ENCODE results near the gene LRRC4C. TPM values are rescaled to one million over a fixed set of nuclear protein-coding genes. Genes with fewer than 3 reads are reported as not detected.

The LRRC4C gene
- total and polyA plus RNA-seq, 2 donors (not counting 1 experiment from before 2014, with no cell fraction given) = under 0.01 to 0.02 TPM

DNA sequence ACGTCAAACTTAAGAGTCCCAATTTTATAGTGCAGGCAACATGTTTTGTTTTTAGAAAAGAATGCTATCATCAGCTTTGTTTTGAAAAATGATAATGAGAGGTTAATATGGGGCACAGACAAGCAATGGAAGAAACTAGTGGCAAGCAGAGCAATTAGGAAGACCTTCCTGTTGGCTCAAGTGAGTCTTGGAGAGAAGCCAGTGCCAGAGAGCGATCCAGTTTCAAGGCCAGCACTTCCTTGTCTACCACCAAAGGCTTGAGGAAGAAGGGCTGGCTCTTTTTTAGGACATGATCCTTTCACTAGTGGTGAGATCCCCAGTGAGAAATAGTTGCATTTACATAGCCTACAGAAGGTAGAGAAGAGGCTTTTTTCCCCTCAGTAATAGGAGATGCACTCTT is 1340.7 kb downstream of the LRRC4C start:
- TF ChIP-seq EZH2 (IDR thresholded peaks at IDR 0.05; ENCODE audit: low read length, missing control alignments) = no peak
- TF ChIP-seq, protein P1, sequence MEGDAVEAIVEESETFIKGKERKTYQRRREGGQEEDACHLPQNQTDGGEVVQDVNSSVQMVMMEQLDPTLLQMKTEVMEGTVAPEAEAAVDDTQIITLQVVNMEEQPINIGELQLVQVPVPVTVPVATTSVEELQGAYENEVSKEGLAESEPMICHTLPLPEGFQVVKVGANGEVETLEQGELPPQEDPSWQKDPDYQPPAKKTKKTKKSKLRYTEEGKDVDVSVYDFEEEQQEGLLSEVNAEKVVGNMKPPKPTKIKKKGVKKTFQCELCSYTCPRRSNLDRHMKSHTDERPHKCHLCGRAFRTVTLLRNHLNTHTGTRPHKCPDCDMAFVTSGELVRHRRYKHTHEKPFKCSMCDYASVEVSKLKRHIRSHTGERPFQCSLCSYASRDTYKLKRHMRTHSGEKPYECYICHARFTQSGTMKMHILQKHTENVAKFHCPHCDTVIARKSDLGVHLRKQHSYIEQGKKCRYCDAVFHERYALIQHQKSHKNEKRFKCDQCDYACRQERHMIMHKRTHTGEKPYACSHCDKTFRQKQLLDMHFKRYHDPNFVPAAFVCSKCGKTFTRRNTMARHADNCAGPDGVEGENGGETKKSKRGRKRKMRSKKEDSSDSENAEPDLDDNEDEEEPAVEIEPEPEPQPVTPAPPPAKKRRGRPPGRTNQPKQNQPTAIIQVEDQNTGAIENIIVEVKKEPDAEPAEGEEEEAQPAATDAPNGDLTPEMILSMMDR (conservative IDR thresholded peaks at IDR 0.05 in 1 of 2, IDR thresholded peaks at IDR 0.05 in 1 of 2; ENCODE audit: low read depth in 1 of 2, low read length in 2 of 2) = no peak
- Histone ChIP-seq H3K4me3 (replicated peaks in 1 of 4; ENCODE audit: control extremely low read depth in 1 of 4, insufficient read depth in 1 of 4, low read depth in 3 of 4, low read length in 4 of 4) (no peak overlapping the region), H3K79me2 (ENCODE audit: control insufficient read depth, insufficient read depth, low read length) (no peaks in the 10 kb centered on the region), H3K9ac (ENCODE audit: insufficient read depth, low read length) (no peak overlapping the region), H3K27ac (ENCODE audit: insufficient read depth, low read length) (no peak overlapping the region), H3K27me3 (ENCODE audit: control insufficient read depth, insufficient read depth, low read length) (no peaks in the 10 kb centered on the region), H2AFZ (ENCODE audit: low read length) (no peak overlapping the region), H3K4me2 (ENCODE audit: extremely low read depth, insufficient read depth, low read length) (no peak overlapping the region), H3K4me1 (ENCODE audit: control insufficient read depth, extremely low read depth, insufficient read depth, low read length) (no peaks in the 10 kb centered on the region), H3K9me3 (ENCODE audit: control insufficient read depth, insufficient read depth, low read depth, low read length) (no peaks in the 10 kb centered on the region), H4K20me1 (ENCODE audit: control insufficient read depth, extremely low read depth, insufficient read depth, low read length) (no peaks in the 10 kb centered on the region), H3K36me3 (ENCODE audit: control insufficient read depth, insufficient read depth, low read length) (no peaks in the 10 kb centered on the region)
- DNase-seq (ENCODE audit: low read depth in 2 of 2) = no peak

DNA sequence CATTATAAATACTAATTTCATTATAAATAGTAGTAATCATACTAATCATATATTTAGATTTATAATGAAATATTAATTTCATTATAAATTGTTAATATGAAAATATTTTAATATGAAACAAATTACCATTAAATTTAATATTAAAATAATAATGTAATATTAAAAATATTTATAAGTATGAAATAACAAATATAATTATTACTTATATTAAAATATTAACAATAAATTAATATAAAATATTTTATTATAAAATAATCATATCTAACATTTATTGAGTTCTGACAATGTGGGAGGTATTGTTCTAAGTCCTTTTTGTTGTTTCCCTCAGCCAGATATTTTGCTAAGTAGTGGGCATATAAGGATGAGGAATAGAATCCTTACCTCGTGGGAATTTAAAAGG is 1341.4 kb downstream of the LRRC4C start:
- no peak for DNase-seq (ENCODE audit: low read depth in 2 of 2)
- no peaks in the 10 kb centered on the region for H4K20me1 ChIP-seq (ENCODE audit: control insufficient read depth, extremely low read depth, insufficient read depth, low read length)
- H3K9me3 ChIP-seq (ENCODE audit: control insufficient read depth, insufficient read depth, low read depth, low read length) = no peaks in the 10 kb centered on the region
- no peak overlapping the region for H3K4me3 ChIP-seq (replicated peaks in 1 of 4; ENCODE audit: control extremely low read depth in 1 of 4, insufficient read depth in 1 of 4, low read depth in 3 of 4, low read length in 4 of 4)
- no peak for TF ChIP-seq EZH2 (IDR thresholded peaks at IDR 0.05; ENCODE audit: low read length, missing control alignments)
- TF ChIP-seq, protein P1 (conservative IDR thresholded peaks at IDR 0.05 in 1 of 2, IDR thresholded peaks at IDR 0.05 in 1 of 2; ENCODE audit: low read depth in 1 of 2, low read length in 2 of 2) = no peak
- H2AFZ ChIP-seq (ENCODE audit: low read length) = no peak overlapping the region
- no peaks in the 10 kb centered on the region for H3K36me3 ChIP-seq (ENCODE audit: control insufficient read depth, insufficient read depth, low read length)
- H3K27me3 ChIP-seq (ENCODE audit: control insufficient read depth, insufficient read depth, low read length) = no peaks in the 10 kb centered on the region
- no peak overlapping the region for H3K27ac ChIP-seq (ENCODE audit: insufficient read depth, low read length)
- H3K4me2 ChIP-seq (ENCODE audit: extremely low read depth, insufficient read depth, low read length) = no peak overlapping the region
- no peaks in the 10 kb centered on the region for H3K79me2 ChIP-seq (ENCODE audit: control insufficient read depth, insufficient read depth, low read length)
- H3K4me1 ChIP-seq (ENCODE audit: control insufficient read depth, extremely low read depth, insufficient read depth, low read length) = no peaks in the 10 kb centered on the region
- H3K9ac ChIP-seq (ENCODE audit: insufficient read depth, low read length) = no peak overlapping the region

DNA sequence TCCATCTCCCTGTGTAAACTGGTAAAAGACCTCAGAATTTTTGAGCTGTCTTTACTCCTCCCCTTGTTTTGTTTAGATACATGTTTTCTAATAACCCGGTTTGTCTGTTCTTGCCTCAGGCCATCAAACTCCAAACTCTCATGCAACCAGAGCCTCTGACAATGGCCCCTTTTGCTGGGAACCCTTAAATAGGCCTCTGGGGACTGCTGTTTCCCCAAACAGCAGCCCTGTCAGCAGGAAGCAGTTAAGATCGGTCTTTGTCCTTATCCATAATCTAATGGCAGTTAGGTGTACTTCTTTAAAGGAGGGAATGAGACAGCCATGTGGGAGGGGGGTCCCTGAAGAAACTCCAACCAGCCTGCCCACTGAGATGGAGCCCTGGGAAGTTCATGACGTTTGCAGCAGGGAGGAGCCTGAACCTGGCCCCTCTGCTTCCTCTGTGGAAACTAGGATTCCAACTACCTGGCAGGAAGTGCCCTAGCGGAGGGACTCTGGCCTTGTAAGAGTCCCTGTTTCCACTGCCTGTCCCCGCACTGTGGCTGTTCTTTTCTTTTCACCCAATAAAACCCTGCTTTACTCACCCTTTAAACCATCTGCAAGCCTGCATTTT is 1354.4 kb downstream of the LRRC4C start:
- Histone ChIP-seq H3K4me3 (replicated peaks in 1 of 4; ENCODE audit: control extremely low read depth in 1 of 4, insufficient read depth in 1 of 4, low read depth in 3 of 4, low read length in 4 of 4) (no peak overlapping the region), H4K20me1 (ENCODE audit: control insufficient read depth, extremely low read depth, insufficient read depth, low read length) (no peaks in the 10 kb centered on the region), H3K27me3 (ENCODE audit: control insufficient read depth, insufficient read depth, low read length) (no peaks in the 10 kb centered on the region), H3K36me3 (ENCODE audit: control insufficient read depth, insufficient read depth, low read length) (no peaks in the 10 kb centered on the region), H3K9me3 (ENCODE audit: control insufficient read depth, insufficient read depth, low read depth, low read length) (no peaks in the 10 kb centered on the region), H3K79me2 (ENCODE audit: control insufficient read depth, insufficient read depth, low read length) (no peaks in the 10 kb centered on the region), H3K9ac (ENCODE audit: insufficient read depth, low read length) (no peak overlapping the region), H3K4me1 (ENCODE audit: control insufficient read depth, extremely low read depth, insufficient read depth, low read length) (no peaks in the 10 kb centered on the region), H3K27ac (ENCODE audit: insufficient read depth, low read length) (no peak overlapping the region), H3K4me2 (ENCODE audit: extremely low read depth, insufficient read depth, low read length) (no peak overlapping the region), H2AFZ (ENCODE audit: low read length) (no peak overlapping the region)
- no peak for DNase-seq (ENCODE audit: low read depth in 2 of 2)
- TF ChIP-seq EZH2 (IDR thresholded peaks at IDR 0.05; ENCODE audit: low read length, missing control alignments) = no peak
- TF ChIP-seq, protein P1 (conservative IDR thresholded peaks at IDR 0.05 in 1 of 2, IDR thresholded peaks at IDR 0.05 in 1 of 2; ENCODE audit: low read depth in 1 of 2, low read length in 2 of 2) = no peak

Data from fibroblast of lung (primary cell).